ENCODE measurements around the gene SORCS1.

GRCh38 chr10:106942035-106942662, 222.4 kb downstream of the SORCS1 start:
- TF ChIP-seq POLR2A (IDR thresholded peaks at IDR 0.05): no peak
- no peak for TF ChIP-seq CTCF (IDR thresholded peaks at IDR 0.05)

Data from right lobe of liver (tissue), 4 donors.